Karpas-422 (cell line): ENCODE results near the gene SLC1A6. TPM values are rescaled to one million over a fixed set of nuclear protein-coding genes. Genes with fewer than 3 reads are reported as not detected.

Experiments used
- DNase-seq: peaks from one replicate; pipeline ENCODE4 v3.0.0-alpha.2; 2015
- H2AFZ ChIP-seq: fragments of 200-600 bp; sonication (generic); 2 replicates; pipeline ENCODE4 v1.6.1; 2014; ENCODE audit warnings: antibody characterized with exemption, low read length, mixed read lengths
- H3K27ac ChIP-seq: fragments of 200-600 bp; sonication (generic); 2 replicates; pipeline ENCODE4 v1.5.1; 2014; ENCODE audit warnings: mild to moderate bottlenecking, low read length, moderate library complexity
- H3K27me3 ChIP-seq: fragments of 200-600 bp; sonication (generic); 2 replicates; pipeline ENCODE4 v1.6.1; 2014; ENCODE audit warnings: low read length, mixed read lengths
- H3K36me3 ChIP-seq: fragments of 200-600 bp; sonication (generic); 2 replicates; pipeline ENCODE4 v1.6.1; 2014; ENCODE audit warnings: low read length, mixed read lengths; ENCODE audit not compliant: insufficient read depth
- H3K4me1 ChIP-seq: fragments of 200-600 bp; sonication (generic); 2 replicates; pipeline ENCODE4 v1.6.1; 2014; ENCODE audit warnings: mild to moderate bottlenecking, low read length, mixed read lengths
- H3K4me2 ChIP-seq: fragments of 200-600 bp; sonication (generic); 2 replicates; pipeline ENCODE4 v1.6.1; 2014; ENCODE audit warnings: low read length, low read depth, mild to moderate bottlenecking; ENCODE audit not compliant: poor library complexity, severe bottlenecking
- H3K4me3 ChIP-seq: fragments of 200-600 bp; sonication (generic); 2 replicates; pipeline ENCODE4 v1.5.1; 2014; ENCODE audit warnings: mild to moderate bottlenecking, antibody characterized with exemption, low read length, mixed read lengths
- H3K79me2 ChIP-seq: fragments of 200-600 bp; sonication (generic); 2 replicates; pipeline ENCODE4 v1.6.1; 2014; ENCODE audit warnings: mild to moderate bottlenecking, low read length, mixed read lengths
- H3K9ac ChIP-seq: fragments of 200-600 bp; sonication (generic); 2 replicates; pipeline ENCODE4 v1.6.0; 2014; ENCODE audit warnings: low read length
- H3K9me2 ChIP-seq: fragments of 200-600 bp; sonication (generic), shearing (Covaris generic); replicated peaks from 2 replicates; pipeline ENCODE4 v1.6.0; 2014; ENCODE audit warnings: mild to moderate bottlenecking, low read length, moderate library complexity; ENCODE audit not compliant: insufficient read depth
- H3K9me3 ChIP-seq: fragments of 300-700, 200-600 bp; sonication (generic); 2 replicates; pipeline ENCODE4 v1.6.1; 2014; ENCODE audit warnings: low read length, mixed read lengths
- H4K20me1 ChIP-seq: fragments of 200-600 bp; sonication (generic); 2 replicates; pipeline ENCODE4 v1.6.1; 2014; ENCODE audit warnings: mild to moderate bottlenecking, antibody characterized with exemption, low read length, low read depth; ENCODE audit not compliant: insufficient read depth
- total RNA-seq: library from RNA; depleted of rRNA; stranded (reverse); fragments of >200 nt; shearing (Covaris generic); gene quantifications from 2 replicates; pipeline ENCODE4 v1.2.3, GENCODE V29; 2014; ENCODE audit warnings: low replicate concordance

Gene SLC1A6
- total RNA-seq, 1 experiment from 2014 or later: not detected

GRCh38 chr19:14972676-14973075 lies 7.0 kb downstream of the SLC1A6 start:
- Histone ChIP-seq H3K79me2 (no peaks in the 10 kb centered on the region), H4K20me1 (no peaks in the 10 kb centered on the region), H3K9me3 (no peaks in the 10 kb centered on the region), H3K4me2 (no peak overlapping the region), H3K4me3 (no peak overlapping the region), H2AFZ (no peak overlapping the region), H3K9ac (no peak overlapping the region), H3K36me3 (no peaks in the 10 kb centered on the region), H3K4me1 (no peaks in the 10 kb centered on the region), H3K27ac (no peak overlapping the region), H3K9me2 (no peaks in the 10 kb centered on the region), H3K27me3 (no peaks in the 10 kb centered on the region)
- DNase-seq: no peak

- Histone ChIP-seq H3K9me2 (no peaks in the 10 kb centered on the region), H3K79me2 (no peaks in the 10 kb centered on the region)
Observed at GRCh38 chr19:14971474-14971873, 8.2 kb downstream of the SLC1A6 start.

GRCh38 chr19:14968247-14968646 lies 11.4 kb downstream of the SLC1A6 start:
- Histone ChIP-seq H4K20me1 (no peaks in the 10 kb centered on the region), H3K4me3 (no peak overlapping the region), H3K36me3 (no peaks in the 10 kb centered on the region), H3K9me3 (no peaks in the 10 kb centered on the region), H3K9ac (no peak overlapping the region), H3K4me1 (no peaks in the 10 kb centered on the region), H3K27me3 (no peaks in the 10 kb centered on the region), H3K27ac (no peak overlapping the region), H3K9me2 (no peaks in the 10 kb centered on the region), H3K79me2 (no peaks in the 10 kb centered on the region), H3K4me2 (no peak overlapping the region), H2AFZ (no peak overlapping the region)
- no peak for DNase-seq

More at GRCh38 chr19:14971474-14971873, 8.2 kb downstream of the SLC1A6 start:
- no peak overlapping the region for H3K4me2 ChIP-seq
- no peak for DNase-seq
- H2AFZ ChIP-seq: no peak overlapping the region
- H3K36me3 ChIP-seq: no peaks in the 10 kb centered on the region
- no peaks in the 10 kb centered on the region for H3K27me3 ChIP-seq
- no peaks in the 10 kb centered on the region for H3K9me3 ChIP-seq
- H4K20me1 ChIP-seq: no peaks in the 10 kb centered on the region
- no peak overlapping the region for H3K9ac ChIP-seq
- no peak overlapping the region for H3K27ac ChIP-seq
- no peaks in the 10 kb centered on the region for H3K4me1 ChIP-seq
- H3K4me3 ChIP-seq: no peak overlapping the region

DNA sequence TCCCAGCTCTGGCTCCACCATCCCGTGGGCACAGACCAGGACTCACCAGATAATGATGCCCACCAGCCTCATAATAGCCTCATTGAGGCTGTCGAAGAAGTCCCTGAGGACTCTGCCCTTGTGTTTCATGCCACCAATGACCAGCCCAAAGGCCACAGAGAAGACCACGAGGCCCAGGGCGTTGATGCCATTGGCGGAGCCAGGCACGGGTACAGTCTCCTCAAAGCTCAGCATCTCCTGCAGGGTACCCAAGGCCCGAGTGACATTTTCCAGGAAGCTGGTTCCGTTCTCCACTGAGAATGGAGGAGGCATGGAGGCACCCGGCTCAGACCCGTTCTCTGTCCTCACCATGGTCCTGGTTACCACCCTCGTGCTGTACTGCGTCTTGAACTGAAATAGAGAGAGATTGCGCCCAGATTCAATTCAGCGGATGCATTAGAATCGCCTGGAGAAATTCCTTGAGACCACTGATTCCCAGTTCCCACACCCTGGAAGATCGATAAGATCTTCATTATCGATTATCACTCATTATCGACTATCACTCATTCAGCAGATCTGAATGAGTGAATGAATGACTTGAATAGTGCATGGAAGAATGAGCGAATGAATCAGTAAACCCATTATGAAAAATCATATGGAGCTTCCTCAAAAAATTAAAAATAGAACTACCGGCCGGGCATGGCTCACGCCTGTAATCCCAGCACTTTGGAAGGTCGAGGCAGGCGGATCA lies 17.5 kb downstream of the SLC1A6 start:
- H2AFZ ChIP-seq: no peak overlapping the region
- no peaks in the 10 kb centered on the region for H4K20me1 ChIP-seq
- H3K4me2 ChIP-seq: no peak overlapping the region
- no peak overlapping the region for H3K9ac ChIP-seq
- 0 out of 2 replicates have a peak, but pooled peaks cover 4% of the 10 kb centered on the region for H3K27me3 ChIP-seq
- H3K79me2 ChIP-seq: no peaks in the 10 kb centered on the region
- no peak overlapping the region for H3K4me3 ChIP-seq
- DNase-seq: no peak
- peaks cover 17% of the 10 kb centered on the region for H3K9me3 ChIP-seq
- H3K27ac ChIP-seq: no peak overlapping the region
- no peaks in the 10 kb centered on the region for H3K9me2 ChIP-seq
- H3K4me1 ChIP-seq: no peaks in the 10 kb centered on the region
- H3K36me3 ChIP-seq: no peaks in the 10 kb centered on the region

GRCh38 chr19:14959263-14959662 lies 20.4 kb downstream of the SLC1A6 start:
- H4K20me1 ChIP-seq: no peaks in the 10 kb centered on the region
- 0 out of 2 replicates have a peak, but pooled peaks cover 4% of the 10 kb centered on the region for H3K27me3 ChIP-seq
- no peak overlapping the region for H2AFZ ChIP-seq
- no peaks in the 10 kb centered on the region for H3K4me1 ChIP-seq
- H3K4me3 ChIP-seq: no peak overlapping the region
- no peaks in the 10 kb centered on the region for H3K79me2 ChIP-seq
- H3K36me3 ChIP-seq: no peaks in the 10 kb centered on the region
- H3K9me2 ChIP-seq: no peaks in the 10 kb centered on the region
- no peak overlapping the region for H3K27ac ChIP-seq
- no peak for DNase-seq
- no peak overlapping the region for H3K9ac ChIP-seq
- peaks cover 17% of the 10 kb centered on the region for H3K9me3 ChIP-seq
- no peak overlapping the region for H3K4me2 ChIP-seq

GRCh38 chr19:14957464-14957863 lies 22.2 kb downstream of the SLC1A6 start:
- Histone ChIP-seq H3K79me2 (no peaks in the 10 kb centered on the region), H3K9me2 (no peaks in the 10 kb centered on the region)

GRCh38 chr19:14954071-14954655 lies 25.5 kb downstream of the SLC1A6 start:
- no peak overlapping the region for H3K27ac ChIP-seq
- no peak overlapping the region for H2AFZ ChIP-seq
- no peaks in the 10 kb centered on the region for H3K4me1 ChIP-seq
- H3K4me2 ChIP-seq: no peak overlapping the region
- H3K79me2 ChIP-seq: no peaks in the 10 kb centered on the region
- peak; percentile 47 for DNase-seq
- H3K9me2 ChIP-seq: no peaks in the 10 kb centered on the region
- H3K9me3 ChIP-seq: no peaks in the 10 kb centered on the region; the same call in 1 of the 2 replicates
- no peak overlapping the region for H3K9ac ChIP-seq
- H3K4me3 ChIP-seq: no peak overlapping the region
- H4K20me1 ChIP-seq: no peaks in the 10 kb centered on the region
- no peaks in the 10 kb centered on the region for H3K27me3 ChIP-seq
- H3K36me3 ChIP-seq: no peaks in the 10 kb centered on the region

More at GRCh38 chr19:14957464-14957863, 22.2 kb downstream of the SLC1A6 start:
- H3K9me3 ChIP-seq: peaks cover 17% of the 10 kb centered on the region
- no peak overlapping the region for H3K9ac ChIP-seq
- H2AFZ ChIP-seq: no peak overlapping the region
- H3K4me2 ChIP-seq: no peak overlapping the region
- no peak overlapping the region for H3K4me3 ChIP-seq
- H3K4me1 ChIP-seq: no peaks in the 10 kb centered on the region
- H4K20me1 ChIP-seq: no peaks in the 10 kb centered on the region
- H3K36me3 ChIP-seq: no peaks in the 10 kb centered on the region
- no peak overlapping the region for H3K27ac ChIP-seq
- 0 out of 2 replicates have a peak, but pooled peaks cover 4% of the 10 kb centered on the region for H3K27me3 ChIP-seq
- DNase-seq: no peak

DNA sequence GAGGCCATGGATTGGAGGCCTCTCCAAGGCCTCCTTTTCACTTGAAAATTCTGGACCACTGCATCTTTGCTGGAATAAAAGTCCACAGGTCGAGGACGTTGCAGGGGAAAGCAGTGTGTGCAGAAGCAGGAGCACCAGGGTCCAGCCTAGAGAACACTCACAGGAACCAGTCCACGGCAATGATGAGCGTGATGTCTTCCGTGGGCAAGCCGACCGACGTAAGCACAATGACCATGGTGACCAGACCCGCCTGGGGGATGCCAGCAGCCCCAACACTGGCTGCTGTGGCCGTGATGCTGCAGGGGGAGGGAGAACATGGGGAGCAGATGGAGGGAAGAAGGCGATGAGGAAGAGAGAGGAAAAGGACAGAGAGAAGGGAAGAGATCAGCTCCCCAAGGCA lies 26.9 kb downstream of the SLC1A6 start:
- Histone ChIP-seq H3K4me1 (no peaks in the 10 kb centered on the region), H3K36me3 (no peaks in the 10 kb centered on the region), H3K4me2 (no peak overlapping the region), H3K4me3 (no peak overlapping the region), H4K20me1 (no peaks in the 10 kb centered on the region), H3K9me2 (no peaks in the 10 kb centered on the region), H3K9me3 (no peaks in the 10 kb centered on the region), H3K9ac (no peak overlapping the region), H3K79me2 (no peaks in the 10 kb centered on the region), H3K27me3 (no peaks in the 10 kb centered on the region), H3K27ac (no peak overlapping the region), H2AFZ (no peak overlapping the region)
- DNase-seq: no peak
